ENCODE data around the gene ETS2.

The ETS2 gene

GRCh38 chr21:38861989-38862683 is 56.4 kb downstream of the ETS2 start:
- TF ChIP-seq, protein P1, sequence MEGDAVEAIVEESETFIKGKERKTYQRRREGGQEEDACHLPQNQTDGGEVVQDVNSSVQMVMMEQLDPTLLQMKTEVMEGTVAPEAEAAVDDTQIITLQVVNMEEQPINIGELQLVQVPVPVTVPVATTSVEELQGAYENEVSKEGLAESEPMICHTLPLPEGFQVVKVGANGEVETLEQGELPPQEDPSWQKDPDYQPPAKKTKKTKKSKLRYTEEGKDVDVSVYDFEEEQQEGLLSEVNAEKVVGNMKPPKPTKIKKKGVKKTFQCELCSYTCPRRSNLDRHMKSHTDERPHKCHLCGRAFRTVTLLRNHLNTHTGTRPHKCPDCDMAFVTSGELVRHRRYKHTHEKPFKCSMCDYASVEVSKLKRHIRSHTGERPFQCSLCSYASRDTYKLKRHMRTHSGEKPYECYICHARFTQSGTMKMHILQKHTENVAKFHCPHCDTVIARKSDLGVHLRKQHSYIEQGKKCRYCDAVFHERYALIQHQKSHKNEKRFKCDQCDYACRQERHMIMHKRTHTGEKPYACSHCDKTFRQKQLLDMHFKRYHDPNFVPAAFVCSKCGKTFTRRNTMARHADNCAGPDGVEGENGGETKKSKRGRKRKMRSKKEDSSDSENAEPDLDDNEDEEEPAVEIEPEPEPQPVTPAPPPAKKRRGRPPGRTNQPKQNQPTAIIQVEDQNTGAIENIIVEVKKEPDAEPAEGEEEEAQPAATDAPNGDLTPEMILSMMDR (IDR thresholded peaks at IDR 0.05; ENCODE audit: low read depth, low read length), result no peak
- no peak overlapping the region for H3K4me3 ChIP-seq (ENCODE audit: low read depth, low read length)

GRCh38 chr21:38863291-38863690 is 57.6 kb downstream of the ETS2 start:
- no peak overlapping the region for H3K4me3 ChIP-seq (ENCODE audit: low read depth, low read length)
- TF ChIP-seq, protein P1 (IDR thresholded peaks at IDR 0.05; ENCODE audit: low read depth, low read length), result no peak

GRCh38 chr21:38863843-38864363 is 58.2 kb downstream of the ETS2 start:
- TF ChIP-seq, protein P1 (IDR thresholded peaks at IDR 0.05; ENCODE audit: low read depth, low read length), result no peak
- no peak overlapping the region for H3K4me3 ChIP-seq (ENCODE audit: low read depth, low read length)

- TF ChIP-seq, protein P1 (IDR thresholded peaks at IDR 0.05; ENCODE audit: low read depth, low read length), result no peak
- H3K4me3 ChIP-seq (ENCODE audit: low read depth, low read length), result no peak overlapping the region
These were observed 59.2 kb downstream of the ETS2 start for GRCh38 chr21:38864964-38865363.

GRCh38 chr21:38869196-38869595 is 63.5 kb downstream of the ETS2 start:
- H3K4me3 ChIP-seq (ENCODE audit: low read depth, low read length), result no peak overlapping the region
- TF ChIP-seq, protein P1 (IDR thresholded peaks at IDR 0.05; ENCODE audit: low read depth, low read length), result no peak

- TF ChIP-seq, protein P1 (IDR thresholded peaks at IDR 0.05; ENCODE audit: low read depth, low read length), result no peak
- H3K4me3 ChIP-seq (ENCODE audit: low read depth, low read length), result no peak overlapping the region
These were observed 64.2 kb downstream of the ETS2 start for GRCh38 chr21:38869946-38870345.
